HG03571 (cell line): ENCODE measurements around the gene USP9X.
"Not testable (repeated sequence)": the region's sequence is repeated elsewhere in the genome, so short reads cannot be mapped to it uniquely, and the experiment has no call there.

ENCODE experiments used
- ATAC-seq: cut with Tn5 transposase; IDR thresholded peaks from one replicate; pipeline ENCODE4 v1.9.1; 2021; ENCODE audit not compliant: unreplicated experiment

USP9X gene

GRCh38 chrX:41085878-41086626, 807 bp downstream of the USP9X start:
- no peak for ATAC-seq

- no peak for ATAC-seq
Measured at GRCh38 chrX:41086627-41086932, 1.3 kb downstream of the USP9X start.

- no peak for ATAC-seq
Measured at GRCh38 chrX:41087201-41087600, 2.0 kb downstream of the USP9X start.

GRCh38 chrX:41090568-41091238, 5.5 kb downstream of the USP9X start:
- no peak for ATAC-seq

GRCh38 chrX:41092776-41093175, 7.5 kb downstream of the USP9X start:
- no peak for ATAC-seq

- no peak for ATAC-seq
Measured at GRCh38 chrX:41095174-41095573, 9.9 kb downstream of the USP9X start.

GRCh38 chrX:41095908-41096307, 10.7 kb downstream of the USP9X start:
- ATAC-seq: no peak

- no peak for ATAC-seq
Measured at GRCh38 chrX:41096339-41096955, 11.2 kb downstream of the USP9X start.

- ATAC-seq: no peak
Measured at GRCh38 chrX:41097326-41097725, 12.1 kb downstream of the USP9X start.

GRCh38 chrX:41100200-41100599, 15.0 kb downstream of the USP9X start:
- no peak for ATAC-seq

GRCh38 chrX:41100819-41101218, 15.6 kb downstream of the USP9X start:
- no peak for ATAC-seq

GRCh38 chrX:41105005-41105404, 19.8 kb downstream of the USP9X start:
- ATAC-seq: no peak

GRCh38 chrX:41106257-41106656, 21.0 kb downstream of the USP9X start:
- ATAC-seq: not testable (repeated sequence)

GRCh38 chrX:41108007-41108406, 22.8 kb downstream of the USP9X start:
- no peak for ATAC-seq

- ATAC-seq: no peak
Measured at GRCh38 chrX:41108463-41109205, 23.4 kb downstream of the USP9X start.

- ATAC-seq: no peak
Measured at GRCh38 chrX:41110801-41111625, 25.8 kb downstream of the USP9X start.

GRCh38 chrX:41115104-41115425, 29.8 kb downstream of the USP9X start:
- ATAC-seq: not testable (repeated sequence)

GRCh38 chrX:41116948-41117347, 31.7 kb downstream of the USP9X start:
- peak; percentile 63 for ATAC-seq

- ATAC-seq: no peak
Measured at GRCh38 chrX:41118156-41118555, 32.9 kb downstream of the USP9X start.

- no peak for ATAC-seq
Measured at GRCh38 chrX:41119803-41120202, 34.6 kb downstream of the USP9X start.

- no peak for ATAC-seq
Measured at GRCh38 chrX:41121766-41122165, 36.5 kb downstream of the USP9X start.
